Lower leg skin (tissue), 3 donors: Measurements from ENCODE around the gene HK2.

Experiments used
- CTCF ChIP-seq, 3 donors: fragments of 450-650 bp; IDR thresholded peaks; one replicate each; pipeline ENCODE4 v1.5.1; 2016; ENCODE audit warnings: antibody characterized with exemption in 3 of 3, mild to moderate bottlenecking in 3 of 3, moderate library complexity in 2 of 3
- POLR2A ChIP-seq, 2 donors: fragments of 450-650 bp; IDR thresholded peaks; one replicate each; pipeline ENCODE4 v1.6.1; 2016 to 2017; ENCODE audit warnings: antibody characterized with exemption in 2 of 2, mild to moderate bottlenecking in 1 of 2, moderate library complexity in 1 of 2

- TF ChIP-seq CTCF (IDR thresholded peaks at IDR 0.05) (no peak), POLR2A (IDR thresholded peaks at IDR 0.05) (no peak)
These were observed 27.0 kb upstream of the HK2 start for GRCh38 chr2:74806920-74807319.
